Muscle of leg (tissue), 11 donors: Measurements from ENCODE around the gene TNIK. TPM values are rescaled to one million over a fixed set of nuclear protein-coding genes. Genes with fewer than 3 reads are reported as not detected.

Experiments used
- DNase-seq: peaks from one replicate; pipeline ENCODE4 v3.0.0; 2013
- H3K27ac ChIP-seq: one replicate; pipeline ENCODE4 v1.5.1; 2013; ENCODE audit warnings: mild to moderate bottlenecking, low read length, control low read depth
- H3K27me3 ChIP-seq: one replicate; pipeline ENCODE4 v1.6.1; 2013; ENCODE audit warnings: low read length; ENCODE audit not compliant: control insufficient read depth, insufficient read depth
- H3K36me3 ChIP-seq: one replicate; pipeline ENCODE4 v1.6.1; 2013; ENCODE audit warnings: low read length; ENCODE audit not compliant: control insufficient read depth, insufficient read depth
- H3K4me1 ChIP-seq: one replicate; pipeline ENCODE4 v1.6.1; 2013; ENCODE audit warnings: low read length; ENCODE audit not compliant: control insufficient read depth, insufficient read depth
- H3K4me3 ChIP-seq: one replicate; pipeline ENCODE4 v1.5.1; 2013; ENCODE audit warnings: low read length, control low read depth
- H3K9me3 ChIP-seq: replicated peaks from 2 replicates; pipeline ENCODE4 v1.6.1; 2013; ENCODE audit warnings: low read depth, low read length; ENCODE audit not compliant: control insufficient read depth
- WGBS: methylation state at CpG from one replicate; pipeline ENCODE4 v1.1.5; 2013; ENCODE audit warnings: missing lambda C conversion rate; ENCODE audit not compliant: insufficient coverage; 5-methylcytosine and 5-hydroxymethylcytosine counted together
- polyA plus RNA-seq, 8 donors: library from polyadenylated mRNA; unstranded; fragments of 120-200 nt; gene quantifications; one replicate each; pipeline versions ENCODE4 v1.2.1 to v1.2.3, GENCODE V29; 2013; ENCODE audit warnings: inconsistent platforms in 1 of 8, low replicate concordance in 1 of 8; ENCODE audit not compliant: insufficient read length in 8 of 8, insufficient read depth in 1 of 8
- total RNA-seq: library from RNA; stranded (reverse); fragments of 120-200 nt; gene quantifications from one replicate; pipeline ENCODE4 v1.2.4, GENCODE V29; 2013

Gene TNIK
- total and polyA plus RNA-seq, 9 donors: 26.1 to 46.0 (median 33.6) TPM

DNA sequence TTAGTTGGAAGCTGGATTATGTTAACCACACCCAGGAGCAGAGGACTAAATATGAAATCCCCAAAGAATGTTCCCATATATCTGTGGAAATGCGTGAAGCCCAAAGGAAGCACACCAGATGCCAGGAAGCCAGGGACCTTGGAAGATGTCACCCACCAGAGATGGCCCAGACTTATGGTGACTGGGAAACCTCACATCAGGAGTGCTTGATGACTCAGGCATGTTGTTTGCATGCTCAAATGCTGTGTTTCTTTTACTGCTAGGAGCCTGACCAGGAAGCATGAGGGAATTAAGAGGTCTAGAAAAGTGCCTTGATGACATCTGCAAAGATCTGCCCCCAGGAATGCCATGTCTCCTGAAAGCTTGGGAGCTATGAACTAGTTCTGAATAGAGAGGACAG lies 324.7 kb downstream of the TNIK start:
- no peaks in the 10 kb centered on the region for H3K9me3 ChIP-seq
- peaks cover 24% of the 10 kb centered on the region for H3K36me3 ChIP-seq
- H3K27me3 ChIP-seq: no peaks in the 10 kb centered on the region
- H3K27ac ChIP-seq: no peak overlapping the region
- WGBS: 88% methylated on average over 1 of the region's 1 CpG
- no peak overlapping the region for H3K4me3 ChIP-seq
- no peaks in the 10 kb centered on the region for H3K4me1 ChIP-seq
- no peak for DNase-seq

DNA sequence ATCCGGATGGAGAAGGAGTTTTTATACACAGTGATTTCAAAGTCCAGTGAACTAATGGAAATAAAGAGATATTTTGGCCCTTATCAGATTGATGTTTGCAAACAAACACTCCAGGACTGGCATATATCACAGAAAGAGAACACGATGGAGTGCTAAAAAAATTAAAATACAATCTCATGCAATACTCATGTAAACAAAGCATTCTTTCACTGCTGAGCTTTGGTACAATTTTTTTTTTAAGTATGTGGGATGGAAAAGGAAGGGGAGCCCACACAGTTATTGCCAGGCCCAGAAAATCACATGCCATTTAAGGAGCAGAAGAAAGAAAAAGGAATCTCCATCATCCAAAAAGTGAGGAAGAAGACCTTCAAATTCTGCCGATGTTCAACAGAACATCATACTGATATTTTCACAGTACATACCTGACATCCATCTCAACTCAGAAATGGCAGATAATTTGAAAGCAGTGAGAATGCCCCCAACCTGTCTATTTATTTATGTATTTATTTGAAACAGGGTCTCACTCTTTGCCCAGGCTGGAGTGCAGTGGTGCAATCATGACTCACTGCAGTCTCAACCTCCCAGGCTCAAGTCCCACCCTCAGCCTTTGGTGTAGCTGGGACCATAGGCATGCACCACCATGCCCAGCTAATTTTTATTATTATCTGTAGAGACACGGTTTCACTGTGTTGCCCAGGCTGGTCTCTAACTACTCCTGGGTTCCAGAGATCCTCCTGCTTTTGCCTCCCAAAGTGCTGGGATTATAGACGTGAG lies 326.2 kb downstream of the TNIK start:
- Histone ChIP-seq H3K27ac (no peak overlapping the region), H3K27me3 (no peaks in the 10 kb centered on the region), H3K4me3 (no peak overlapping the region), H3K9me3 (no peaks in the 10 kb centered on the region), H3K36me3 (peaks cover 9% of the 10 kb centered on the region), H3K4me1 (no peaks in the 10 kb centered on the region)
- WGBS: 83% methylated on average over 1 of the region's 5 CpGs
- no peak for DNase-seq

DNA sequence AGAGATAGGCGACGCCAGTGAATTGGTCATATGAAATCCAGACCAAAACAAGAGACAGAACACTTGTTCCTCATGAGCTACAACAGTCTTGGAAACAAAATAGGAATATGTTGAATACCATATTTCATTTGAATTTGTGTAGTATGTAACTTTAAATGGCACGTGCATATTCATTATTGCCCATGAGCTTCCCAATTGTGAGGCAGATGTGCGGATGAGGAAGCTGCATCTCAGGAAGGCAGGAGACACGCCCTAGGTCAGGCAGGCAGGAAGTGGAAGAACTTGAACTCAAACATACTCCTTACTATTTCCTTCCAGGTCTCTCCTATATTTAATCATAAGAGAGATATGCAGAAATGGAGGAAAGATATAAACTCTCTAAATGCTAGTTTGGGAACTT lies 326.9 kb downstream of the TNIK start:
- WGBS: 86% methylated on average over 1 of the region's 5 CpGs

GRCh38 chr3:171132873-171133272 lies 327.3 kb downstream of the TNIK start:
- Histone ChIP-seq H3K27me3 (no peaks in the 10 kb centered on the region), H3K27ac (no peak overlapping the region), H3K4me1 (no peaks in the 10 kb centered on the region), H3K36me3 (peaks cover 16% of the 10 kb centered on the region), H3K9me3 (no peaks in the 10 kb centered on the region), H3K4me3 (no peak overlapping the region)
- 69% methylated on average over 3 of the region's 4 CpGs for WGBS
- no peak for DNase-seq

More for the DNA sequence above, 326.9 kb downstream of the TNIK start:
- no peak for DNase-seq
- no peaks in the 10 kb centered on the region for H3K4me1 ChIP-seq
- H3K27me3 ChIP-seq: no peaks in the 10 kb centered on the region
- no peaks in the 10 kb centered on the region for H3K9me3 ChIP-seq
- no peak overlapping the region for H3K27ac ChIP-seq
- peaks cover 12% of the 10 kb centered on the region for H3K36me3 ChIP-seq
- H3K4me3 ChIP-seq: no peak overlapping the region

- no CpG with 5 or more reads among the region's 2 CpGs for WGBS
- Histone ChIP-seq H3K27ac (no peak overlapping the region), H3K27me3 (no peaks in the 10 kb centered on the region), H3K36me3 (peaks cover 16% of the 10 kb centered on the region), H3K9me3 (no peaks in the 10 kb centered on the region), H3K4me1 (no peaks in the 10 kb centered on the region), H3K4me3 (no peak overlapping the region)
- DNase-seq: no peak
Measured at GRCh38 chr3:171129827-171130226, 330.4 kb downstream of the TNIK start.

DNA sequence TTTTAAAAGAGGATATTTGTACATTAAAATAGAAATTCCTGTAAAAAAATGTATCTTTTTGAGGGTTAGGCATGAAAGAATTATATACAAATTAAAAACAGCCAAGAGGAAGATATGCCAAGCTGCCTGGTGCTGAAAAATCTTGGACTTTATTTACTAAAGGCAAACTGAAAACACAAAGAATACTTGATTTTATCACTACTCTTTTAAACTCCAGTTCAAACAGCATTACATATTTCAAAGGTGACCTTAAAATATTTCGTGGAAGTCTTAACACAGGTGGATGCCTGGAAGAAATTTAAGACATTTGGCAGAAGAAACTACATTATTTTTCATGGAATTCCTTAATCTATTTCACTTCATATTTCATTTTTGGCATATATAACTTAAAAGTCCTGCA lies 332.6 kb downstream of the TNIK start:
- no CpG with 5 or more reads among the region's 1 CpG for WGBS
- Histone ChIP-seq H3K27me3 (no peaks in the 10 kb centered on the region), H3K4me3 (no peak overlapping the region), H3K4me1 (no peaks in the 10 kb centered on the region), H3K9me3 (no peaks in the 10 kb centered on the region), H3K36me3 (peaks cover 22% of the 10 kb centered on the region), H3K27ac (no peak overlapping the region)
- no peak for DNase-seq

GRCh38 chr3:171126478-171127209 lies 333.6 kb downstream of the TNIK start:
- peaks cover 22% of the 10 kb centered on the region for H3K36me3 ChIP-seq
- 91% methylated on average over 3 of the region's 7 CpGs for WGBS

GRCh38 chr3:171125010-171125409 lies 335.2 kb downstream of the TNIK start:
- Histone ChIP-seq H3K4me1 (no peaks in the 10 kb centered on the region), H3K9me3 (no peaks in the 10 kb centered on the region), H3K36me3 (peaks cover 32% of the 10 kb centered on the region), H3K27me3 (no peaks in the 10 kb centered on the region), H3K4me3 (no peak overlapping the region), H3K27ac (no peak overlapping the region)
- no CpG with 5 or more reads among the region's 1 CpG for WGBS
- peak; percentile 25 for DNase-seq

More at GRCh38 chr3:171126478-171127209, 333.6 kb downstream of the TNIK start:
- H3K4me1 ChIP-seq: no peaks in the 10 kb centered on the region
- no peaks in the 10 kb centered on the region for H3K27me3 ChIP-seq
- H3K4me3 ChIP-seq: no peak overlapping the region
- no peak overlapping the region for H3K27ac ChIP-seq
- no peak for DNase-seq
- H3K9me3 ChIP-seq: no peaks in the 10 kb centered on the region

DNA sequence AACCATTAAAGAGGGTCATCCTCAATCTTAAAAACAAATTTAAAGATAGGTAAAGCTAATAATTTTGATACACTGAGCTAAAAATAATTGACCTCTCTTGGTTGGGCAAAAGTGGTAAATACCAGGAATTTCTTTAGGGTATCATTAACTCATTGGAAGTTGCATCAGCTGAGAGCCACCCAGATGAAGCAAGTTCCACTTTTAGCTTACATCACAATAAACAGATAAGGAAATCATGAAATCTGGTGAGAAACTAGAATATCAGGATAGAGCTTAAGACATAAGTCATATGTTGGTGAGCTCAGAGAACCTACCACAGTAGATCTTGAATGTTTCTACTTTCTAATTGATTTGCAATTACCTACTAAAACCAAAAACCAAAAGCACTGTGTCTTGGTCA lies 336.3 kb downstream of the TNIK start:
- Histone ChIP-seq H3K4me3 (no peak overlapping the region), H3K27me3 (no peaks in the 10 kb centered on the region), H3K27ac (no peak overlapping the region), H3K9me3 (no peaks in the 10 kb centered on the region), H3K4me1 (no peaks in the 10 kb centered on the region), H3K36me3 (peaks cover 32% of the 10 kb centered on the region)
- DNase-seq: no peak

DNA sequence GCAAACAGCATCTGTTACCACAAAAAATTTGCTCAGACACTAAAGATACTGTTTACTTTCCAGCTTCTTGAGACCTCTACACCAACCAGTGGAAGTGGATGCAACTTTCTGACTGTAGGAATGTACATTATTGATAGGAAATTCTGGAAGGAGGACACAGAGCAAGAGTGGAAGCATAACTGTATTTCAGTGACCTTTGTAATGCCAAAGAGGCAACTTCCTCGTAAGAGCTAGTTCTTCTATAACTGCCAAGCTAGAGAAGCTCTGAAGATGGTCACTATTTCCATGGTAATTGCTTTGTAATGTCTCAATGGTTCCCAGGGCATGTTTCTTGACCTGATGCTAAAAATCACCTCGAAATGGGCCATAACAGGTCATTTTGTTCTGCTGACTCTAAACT lies 337.3 kb downstream of the TNIK start:
- Histone ChIP-seq H3K36me3 (peaks cover 25% of the 10 kb centered on the region), H3K27ac (no peak overlapping the region), H3K9me3 (no peaks in the 10 kb centered on the region), H3K4me3 (no peak overlapping the region), H3K4me1 (no peaks in the 10 kb centered on the region), H3K27me3 (no peaks in the 10 kb centered on the region)
- 20% methylated on average over 1 of the region's 2 CpGs for WGBS
- no peak for DNase-seq
